HEK293 (cell line): ENCODE data around the gene ABHD17B.

Experiments
- HOXD13 ChIP-seq: sonication (generic); formaldehyde crosslinking; IDR thresholded peaks from 2 replicates; pipeline ENCODE4 v1.8.0; 2022; ENCODE audit warnings: missing genetic modification reagents, borderline replicate concordance
- YY2 ChIP-seq: fragments of 450-650 bp; formaldehyde crosslinking; IDR thresholded peaks from 2 replicates; pipeline ENCODE4 v1.5.1; 2016; ENCODE audit warnings: missing biosample characterization, missing genetic modification characterization
- ZBTB1 ChIP-seq: fragments of 450-650 bp; formaldehyde crosslinking; IDR thresholded peaks from 2 replicates; pipeline ENCODE4 v1.5.1; 2016; ENCODE audit warnings: missing biosample characterization, missing genetic modification characterization
- ZBTB8A ChIP-seq: fragments of 450-650 bp; formaldehyde crosslinking; IDR thresholded peaks from 2 replicates; pipeline ENCODE4 v1.5.1; 2016; ENCODE audit warnings: missing biosample characterization, missing genetic modification characterization
- ZNF146 ChIP-seq: fragments of 450-650 bp; formaldehyde crosslinking; IDR thresholded peaks from 2 replicates; pipeline ENCODE4 v1.5.1; 2016; ENCODE audit warnings: missing biosample characterization, missing genetic modification characterization
- ZNF394 ChIP-seq: fragments of 450-650 bp; formaldehyde crosslinking; IDR thresholded peaks from 2 replicates; pipeline ENCODE4 v1.5.1; 2016; ENCODE audit warnings: missing biosample characterization, missing genetic modification characterization, mild to moderate bottlenecking, moderate library complexity, borderline replicate concordance
- ZNF48 ChIP-seq: fragments of 450-650 bp; formaldehyde crosslinking; IDR thresholded peaks from 2 replicates; pipeline ENCODE4 v1.5.1; 2016; ENCODE audit warnings: missing biosample characterization, missing genetic modification characterization
- ZNF544 ChIP-seq: fragments of 450-650 bp; formaldehyde crosslinking; IDR thresholded peaks from 2 replicates; pipeline ENCODE4 v1.5.0; 2017; ENCODE audit warnings: missing biosample characterization, missing genetic modification characterization
- ZNF571 ChIP-seq: fragments of 450-650 bp; formaldehyde crosslinking; IDR thresholded peaks from 2 replicates; pipeline ENCODE4 v1.5.0; 2017; ENCODE audit warnings: missing biosample characterization, missing genetic modification characterization
- ZNF776 ChIP-seq: fragments of 450-650 bp; formaldehyde crosslinking; IDR thresholded peaks from 2 replicates; pipeline ENCODE4 v1.5.0; 2017; ENCODE audit warnings: missing biosample characterization, missing genetic modification characterization, borderline replicate concordance
- ZSCAN18 ChIP-seq: fragments of 450-650 bp; formaldehyde crosslinking; IDR thresholded peaks from 2 replicates; pipeline ENCODE4 v1.5.1; 2016; ENCODE audit warnings: missing biosample characterization, missing genetic modification characterization
- TF ChIP-seq, protein P1 (sequence below): fragments of 450-650 bp; formaldehyde crosslinking; IDR thresholded peaks from 2 replicates; pipeline ENCODE4 v1.5.1; 2016; ENCODE audit warnings: missing biosample characterization, missing genetic modification characterization

- no peak for TF ChIP-seq ZSCAN18
- TF ChIP-seq ZNF146 (tag by site-specific recombination) = no peak
- TF ChIP-seq, protein P1, sequence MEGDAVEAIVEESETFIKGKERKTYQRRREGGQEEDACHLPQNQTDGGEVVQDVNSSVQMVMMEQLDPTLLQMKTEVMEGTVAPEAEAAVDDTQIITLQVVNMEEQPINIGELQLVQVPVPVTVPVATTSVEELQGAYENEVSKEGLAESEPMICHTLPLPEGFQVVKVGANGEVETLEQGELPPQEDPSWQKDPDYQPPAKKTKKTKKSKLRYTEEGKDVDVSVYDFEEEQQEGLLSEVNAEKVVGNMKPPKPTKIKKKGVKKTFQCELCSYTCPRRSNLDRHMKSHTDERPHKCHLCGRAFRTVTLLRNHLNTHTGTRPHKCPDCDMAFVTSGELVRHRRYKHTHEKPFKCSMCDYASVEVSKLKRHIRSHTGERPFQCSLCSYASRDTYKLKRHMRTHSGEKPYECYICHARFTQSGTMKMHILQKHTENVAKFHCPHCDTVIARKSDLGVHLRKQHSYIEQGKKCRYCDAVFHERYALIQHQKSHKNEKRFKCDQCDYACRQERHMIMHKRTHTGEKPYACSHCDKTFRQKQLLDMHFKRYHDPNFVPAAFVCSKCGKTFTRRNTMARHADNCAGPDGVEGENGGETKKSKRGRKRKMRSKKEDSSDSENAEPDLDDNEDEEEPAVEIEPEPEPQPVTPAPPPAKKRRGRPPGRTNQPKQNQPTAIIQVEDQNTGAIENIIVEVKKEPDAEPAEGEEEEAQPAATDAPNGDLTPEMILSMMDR (tag by site-specific recombination) = no peak
- no peak for TF ChIP-seq YY2 (tag by site-specific recombination)
- TF ChIP-seq ZNF394 (tag by site-specific recombination) = no peak
- no peak for TF ChIP-seq ZNF48 (tag by site-specific recombination)
- no peak for TF ChIP-seq ZNF544 (tag by site-specific recombination)
- no peak for TF ChIP-seq ZBTB1
- TF ChIP-seq ZNF776 (tag by site-specific recombination) = no peak
- no peak for TF ChIP-seq ZBTB8A
- TF ChIP-seq HOXD13 (CRISPR knock-in tag) = no peak
- TF ChIP-seq ZNF571 (tag by site-specific recombination) = no peak
Observed at GRCh38 chr9:71885467-71885866, 25.5 kb downstream of the ABHD17B start.
